GM12878 (cell line): ENCODE results near the gene DHDH. TPM values are rescaled to one million over a fixed set of nuclear protein-coding genes. Genes with fewer than 3 reads are reported as not detected.

Source experiments
- BMI1 ChIP-seq: fragments of 450-650 bp; IDR thresholded peaks from 2 replicates; pipeline ENCODE4 v1.6.1; 2016; ENCODE audit warnings: mild to moderate bottlenecking, moderate library complexity, borderline replicate concordance
- CBX3 ChIP-seq: fragments of 200-600 bp; sonication (generic); IDR thresholded peaks from 2 replicates; pipeline ENCODE4 v1.6.1; 2016; ENCODE audit warnings: low read depth, borderline replicate concordance
- CREB1 ChIP-seq: IDR thresholded peaks from 2 replicates; pipeline ENCODE4 v1.6.1; 2012; ENCODE audit warnings: low read depth, mild to moderate bottlenecking, inconsistent platforms
- IKZF2 ChIP-seq, 2 experiments: fragments of 450-650 bp; IDR thresholded peaks; 2 replicates each; pipeline ENCODE4 v1.6.1; 2017; ENCODE audit warnings: mild to moderate bottlenecking in 2 of 2, moderate library complexity in 2 of 2
- MTA2 ChIP-seq: fragments of 450-650 bp; IDR thresholded peaks from 2 replicates; pipeline ENCODE4 v1.6.1; 2016; ENCODE audit warnings: low read depth, mild to moderate bottlenecking, moderate library complexity
- PRDM15 ChIP-seq: fragments of 450-650 bp; formaldehyde crosslinking; IDR thresholded peaks from 2 replicates; pipeline ENCODE4 v1.4.0; 2020; ENCODE audit warnings: mild to moderate bottlenecking, moderate library complexity
- RB1 ChIP-seq: fragments of 450-650 bp; formaldehyde crosslinking; IDR thresholded peaks from 2 replicates; pipeline ENCODE4 v1.6.1; 2017; ENCODE audit warnings: mild to moderate bottlenecking, borderline replicate concordance
- REST ChIP-seq: IDR thresholded peaks from 2 replicates; pipeline ENCODE4 v1.6.1; 2012; ENCODE audit warnings: mild to moderate bottlenecking, low read depth, low read length
- polyA plus RNA-seq, 11 experiments: library from polyadenylated mRNA; depleted of rRNA in 4 of 11; unstranded in 6 of 11; stranded (reverse) in 5 of 11; fragments of >200 nt; fragmentation: Nextera tagmentation in 4 of 11; fragmentation: Illumina TruSeq in 1 of 11; extraction: Ambion mirVana in 4 of 11; extraction: Trizol in 1 of 11; gene quantifications; 1 replicate in 1 of 11; 2 replicates in 10 of 11; pipeline versions ENCODE4 v1.2.1 to v1.2.3, GENCODE V29; 2011 to 2016; ENCODE audit warnings: inconsistent platforms in 2 of 11, missing spikeins in 2 of 11, low read depth in 1 of 11
- total RNA-seq, 4 experiments: library from RNA; depleted of rRNA in 3 of 4; stranded (reverse); fragments of >200 nt in 3 of 4; fragmentation: Illumina TruSeq in 1 of 4; extraction: Trizol in 1 of 4; gene quantifications; 2 replicates each; pipeline versions ENCODE4 v1.2.1 to v1.2.3, GENCODE V29; 2013 to 2021
- TF ChIP-seq, protein P1 (sequence below): fragments of 450-650 bp; IDR thresholded peaks from 2 replicates; pipeline ENCODE4 v1.6.1; 2017; ENCODE audit warnings: mild to moderate bottlenecking, moderate library complexity
- TF ChIP-seq, protein P2 (sequence below): fragments of 450-650 bp; IDR thresholded peaks from 2 replicates; pipeline ENCODE4 v1.6.1; 2016; ENCODE audit warnings: mild to moderate bottlenecking, moderate library complexity, borderline replicate concordance

Gene DHDH
- total and polyA plus RNA-seq, 10 of the 15 experiments (the other 5 are each of a cell fraction or from before 2014, with no cell fraction given) = 0.13 to 0.21 (median 0.15) TPM; not detected in 7

- TF ChIP-seq, protein P1, sequence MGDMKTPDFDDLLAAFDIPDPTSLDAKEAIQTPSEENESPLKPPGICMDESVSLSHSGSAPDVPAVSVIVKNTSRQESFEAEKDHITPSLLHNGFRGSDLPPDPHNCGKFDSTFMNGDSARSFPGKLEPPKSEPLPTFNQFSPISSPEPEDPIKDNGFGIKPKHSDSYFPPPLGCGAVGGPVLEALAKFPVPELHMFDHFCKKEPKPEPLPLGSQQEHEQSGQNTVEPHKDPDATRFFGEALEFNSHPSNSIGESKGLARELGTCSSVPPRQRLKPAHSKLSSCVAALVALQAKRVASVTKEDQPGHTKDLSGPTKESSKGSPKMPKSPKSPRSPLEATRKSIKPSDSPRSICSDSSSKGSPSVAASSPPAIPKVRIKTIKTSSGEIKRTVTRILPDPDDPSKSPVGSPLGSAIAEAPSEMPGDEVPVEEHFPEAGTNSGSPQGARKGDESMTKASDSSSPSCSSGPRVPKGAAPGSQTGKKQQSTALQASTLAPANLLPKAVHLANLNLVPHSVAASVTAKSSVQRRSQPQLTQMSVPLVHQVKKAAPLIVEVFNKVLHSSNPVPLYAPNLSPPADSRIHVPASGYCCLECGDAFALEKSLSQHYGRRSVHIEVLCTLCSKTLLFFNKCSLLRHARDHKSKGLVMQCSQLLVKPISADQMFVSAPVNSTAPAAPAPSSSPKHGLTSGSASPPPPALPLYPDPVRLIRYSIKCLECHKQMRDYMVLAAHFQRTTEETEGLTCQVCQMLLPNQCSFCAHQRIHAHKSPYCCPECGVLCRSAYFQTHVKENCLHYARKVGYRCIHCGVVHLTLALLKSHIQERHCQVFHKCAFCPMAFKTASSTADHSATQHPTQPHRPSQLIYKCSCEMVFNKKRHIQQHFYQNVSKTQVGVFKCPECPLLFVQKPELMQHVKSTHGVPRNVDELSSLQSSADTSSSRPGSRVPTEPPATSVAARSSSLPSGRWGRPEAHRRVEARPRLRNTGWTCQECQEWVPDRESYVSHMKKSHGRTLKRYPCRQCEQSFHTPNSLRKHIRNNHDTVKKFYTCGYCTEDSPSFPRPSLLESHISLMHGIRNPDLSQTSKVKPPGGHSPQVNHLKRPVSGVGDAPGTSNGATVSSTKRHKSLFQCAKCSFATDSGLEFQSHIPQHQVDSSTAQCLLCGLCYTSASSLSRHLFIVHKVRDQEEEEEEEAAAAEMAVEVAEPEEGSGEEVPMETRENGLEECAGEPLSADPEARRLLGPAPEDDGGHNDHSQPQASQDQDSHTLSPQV = peak; percentile 6; the same call in 1 of the 2 replicates
- no peak for TF ChIP-seq CBX3
- peak; percentile 50 for TF ChIP-seq MTA2
- no peak for TF ChIP-seq REST
- peak; percentile 28 to 30; a peak in 1 of 4 replicates for TF ChIP-seq IKZF2 (IDR thresholded peaks at IDR 0.05)
- 0 out of 2 replicates have a peak, but pooled peaks have one; percentile 19 for TF ChIP-seq RB1
- TF ChIP-seq, protein P2, sequence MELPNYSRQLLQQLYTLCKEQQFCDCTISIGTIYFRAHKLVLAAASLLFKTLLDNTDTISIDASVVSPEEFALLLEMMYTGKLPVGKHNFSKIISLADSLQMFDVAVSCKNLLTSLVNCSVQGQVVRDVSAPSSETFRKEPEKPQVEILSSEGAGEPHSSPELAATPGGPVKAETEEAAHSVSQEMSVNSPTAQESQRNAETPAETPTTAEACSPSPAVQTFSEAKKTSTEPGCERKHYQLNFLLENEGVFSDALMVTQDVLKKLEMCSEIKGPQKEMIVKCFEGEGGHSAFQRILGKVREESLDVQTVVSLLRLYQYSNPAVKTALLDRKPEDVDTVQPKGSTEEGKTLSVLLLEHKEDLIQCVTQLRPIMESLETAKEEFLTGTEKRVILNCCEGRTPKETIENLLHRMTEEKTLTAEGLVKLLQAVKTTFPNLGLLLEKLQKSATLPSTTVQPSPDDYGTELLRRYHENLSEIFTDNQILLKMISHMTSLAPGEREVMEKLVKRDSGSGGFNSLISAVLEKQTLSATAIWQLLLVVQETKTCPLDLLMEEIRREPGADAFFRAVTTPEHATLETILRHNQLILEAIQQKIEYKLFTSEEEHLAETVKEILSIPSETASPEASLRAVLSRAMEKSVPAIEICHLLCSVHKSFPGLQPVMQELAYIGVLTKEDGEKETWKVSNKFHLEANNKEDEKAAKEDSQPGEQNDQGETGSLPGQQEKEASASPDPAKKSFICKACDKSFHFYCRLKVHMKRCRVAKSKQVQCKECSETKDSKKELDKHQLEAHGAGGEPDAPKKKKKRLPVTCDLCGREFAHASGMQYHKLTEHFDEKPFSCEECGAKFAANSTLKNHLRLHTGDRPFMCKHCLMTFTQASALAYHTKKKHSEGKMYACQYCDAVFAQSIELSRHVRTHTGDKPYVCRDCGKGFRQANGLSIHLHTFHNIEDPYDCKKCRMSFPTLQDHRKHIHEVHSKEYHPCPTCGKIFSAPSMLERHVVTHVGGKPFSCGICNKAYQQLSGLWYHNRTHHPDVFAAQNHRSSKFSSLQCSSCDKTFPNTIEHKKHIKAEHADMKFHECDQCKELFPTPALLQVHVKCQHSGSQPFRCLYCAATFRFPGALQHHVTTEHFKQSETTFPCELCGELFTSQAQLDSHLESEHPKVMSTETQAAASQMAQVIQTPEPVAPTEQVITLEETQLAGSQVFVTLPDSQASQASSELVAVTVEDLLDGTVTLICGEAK = peak; percentile 85; the same call in 1 of the 2 replicates
- TF ChIP-seq PRDM15 (CRISPR knock-in tag) = no peak
- TF ChIP-seq CREB1 = peak; percentile 73
- TF ChIP-seq BMI1 = no peak
Observed at GRCh38 chr19:48899781-48900476, 33.6 kb upstream of the DHDH start, which contains the start of gene NUCB1 (continued).
